ENCODE results near the gene TUBA3C. TPM values are rescaled to one million over a fixed set of nuclear protein-coding genes. Genes with fewer than 3 reads are reported as not detected.

TUBA3C gene
- total RNA-seq, 1 experiment from 2014 or later: not detected

DNA sequence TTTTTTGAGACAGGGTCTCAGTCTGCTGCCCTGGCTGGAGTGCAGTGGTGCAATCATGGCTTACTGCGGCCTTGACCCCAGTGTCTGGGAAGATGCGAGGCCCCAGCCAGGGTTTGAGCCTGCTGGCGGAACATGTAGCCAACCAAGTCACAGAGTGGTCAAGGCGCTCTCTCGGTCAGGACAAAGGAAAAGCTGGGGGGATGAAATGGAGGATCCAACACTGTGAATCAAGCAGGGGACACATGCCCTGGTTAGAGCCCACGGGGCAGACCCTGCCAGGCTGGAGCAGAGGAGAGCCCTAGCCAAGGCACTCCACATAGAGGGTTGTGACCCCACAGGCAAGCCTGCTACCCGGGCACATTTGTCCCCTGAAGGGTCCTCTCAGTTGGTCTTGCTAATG is 10.1 kb downstream of the TUBA3C start:
- no peak for DNase-seq (ENCODE audit: low spot score)
- in situ Hi-C loops (cut with HindIII; ENCODE audit: low sequenced_read_pairs): loop anchor here (5.0 kb wide), 1 partner anchor 39 kb away; no protein-coding TSS in a partner anchor

DNA sequence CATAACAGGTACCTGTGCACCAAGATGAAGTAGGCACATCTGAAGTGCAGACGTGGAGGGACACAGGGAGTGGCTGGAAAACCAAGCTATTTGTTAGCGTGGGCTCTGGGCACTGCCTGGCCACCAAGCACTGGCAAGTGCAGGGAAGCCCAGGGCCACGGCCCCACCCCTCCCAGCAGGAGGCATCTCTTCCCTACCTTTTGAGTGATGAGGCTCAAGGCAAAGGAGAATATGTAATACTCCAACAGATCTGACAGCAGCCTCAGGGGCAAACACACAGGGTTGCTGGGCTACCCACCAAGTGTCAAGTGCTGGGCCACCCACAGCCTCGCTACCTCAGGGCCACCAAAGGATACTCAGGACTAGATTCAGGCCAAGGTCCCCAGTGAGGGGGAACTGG is 11.6 kb downstream of the TUBA3C start:
- in situ Hi-C loops (cut with HindIII; ENCODE audit: low sequenced_read_pairs): loop anchor here (5.0 kb wide), 1 partner anchor 38 kb away; no protein-coding TSS in a partner anchor

DNA sequence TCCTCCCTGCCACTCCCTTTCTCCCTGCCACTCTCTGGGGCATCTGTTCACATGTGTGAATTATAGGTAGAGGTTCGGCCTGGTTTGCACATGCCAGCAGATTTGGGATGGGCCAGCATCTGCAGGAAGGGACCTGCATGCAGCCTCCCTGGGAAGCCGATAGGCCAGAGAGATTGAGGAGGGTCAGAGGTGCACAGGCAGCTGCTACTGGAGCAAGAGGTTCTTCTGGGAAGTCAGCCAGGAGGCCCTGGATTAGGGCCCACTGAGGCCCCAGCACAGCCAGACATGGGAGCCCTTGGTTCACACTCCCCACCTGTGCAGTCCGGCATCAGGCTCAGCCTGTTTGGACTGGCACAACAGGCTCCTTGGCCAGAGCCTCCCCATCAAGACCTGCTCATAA is 12.1 kb downstream of the TUBA3C start:
- no peak for DNase-seq (ENCODE audit: low spot score)
- in situ Hi-C loops (cut with HindIII; ENCODE audit: low sequenced_read_pairs): no loop called here

More for the DNA sequence above, 11.6 kb downstream of the TUBA3C start:
- DNase-seq (ENCODE audit: low spot score): no peak

DNA sequence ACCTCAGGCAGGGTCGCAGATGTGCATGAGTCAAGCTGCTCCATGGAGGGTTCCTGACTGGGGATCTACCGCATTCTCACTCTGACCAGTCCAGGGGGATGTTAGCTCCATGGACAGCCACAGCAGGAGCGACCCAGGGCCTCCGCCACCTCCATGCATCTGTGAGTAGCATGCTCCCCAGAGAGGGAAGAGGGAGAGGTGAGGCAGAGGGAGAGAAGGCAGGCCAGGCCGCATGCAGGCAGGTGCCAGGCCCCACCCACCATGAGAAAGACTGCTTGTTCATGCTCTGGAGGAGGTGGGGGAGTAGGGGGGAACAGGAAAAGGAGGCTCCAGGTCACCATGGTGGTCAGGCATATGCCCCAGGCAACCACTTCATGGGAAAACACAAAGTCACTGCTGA is 20.3 kb downstream of the TUBA3C start:
- DNase-seq (ENCODE audit: low spot score): no peak
- in situ Hi-C loops (cut with HindIII; ENCODE audit: low sequenced_read_pairs): no loop called here

DNA sequence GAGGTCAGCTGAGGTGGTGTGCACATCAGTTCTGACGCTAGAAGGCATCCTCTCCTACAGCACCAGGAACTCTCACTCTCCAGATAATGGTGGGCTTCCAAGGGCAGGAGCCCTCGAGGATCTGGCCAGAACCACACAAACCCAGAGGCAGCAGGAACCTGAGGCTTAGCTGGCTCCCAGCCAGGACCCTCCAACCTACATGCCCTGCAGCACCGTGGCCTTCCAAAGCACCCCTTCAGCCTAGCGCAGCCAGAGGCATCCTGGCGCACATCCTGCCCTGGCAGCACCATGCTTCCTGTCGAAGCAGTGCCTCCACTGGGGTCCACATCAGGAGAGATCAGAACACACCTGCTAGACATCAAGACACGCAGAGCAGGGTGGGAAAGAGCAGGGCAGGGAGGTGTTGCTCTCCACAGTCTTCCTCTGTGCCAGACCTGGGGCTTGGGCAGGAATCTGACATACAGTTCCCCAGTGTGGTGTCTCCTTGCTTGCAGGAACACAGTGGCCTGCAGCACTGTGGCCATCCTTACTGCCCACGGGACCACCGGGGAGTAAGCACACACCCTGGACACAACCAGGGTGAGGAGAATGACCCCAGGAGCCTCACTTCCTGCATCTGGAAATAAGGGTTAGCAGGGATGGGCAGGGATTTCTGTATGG is 21.7 kb downstream of the TUBA3C start:
- in situ Hi-C loops (cut with HindIII; ENCODE audit: low sequenced_read_pairs): no loop called here
- no peak for DNase-seq (ENCODE audit: low spot score)

DNA sequence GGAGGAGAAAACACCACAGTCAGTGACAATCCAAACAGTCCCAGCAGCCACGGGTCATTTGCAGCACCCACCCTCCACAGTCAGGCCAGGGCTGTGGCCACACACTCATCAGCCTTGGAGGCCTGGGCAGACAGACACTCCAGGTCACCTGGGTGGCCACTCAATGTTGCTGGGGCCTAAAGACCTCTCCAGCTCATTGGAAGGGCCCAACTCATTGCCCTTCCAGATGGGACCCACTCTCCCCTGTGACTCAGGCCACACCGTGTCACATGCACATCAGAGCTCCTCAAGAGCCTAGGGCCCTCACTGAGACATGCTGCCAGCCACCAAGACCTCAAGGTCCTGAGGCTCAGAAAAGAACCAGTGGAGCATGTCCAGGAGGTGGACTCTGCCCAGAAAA is 22.4 kb downstream of the TUBA3C start:
- no peak for DNase-seq (ENCODE audit: low spot score)

DNA sequence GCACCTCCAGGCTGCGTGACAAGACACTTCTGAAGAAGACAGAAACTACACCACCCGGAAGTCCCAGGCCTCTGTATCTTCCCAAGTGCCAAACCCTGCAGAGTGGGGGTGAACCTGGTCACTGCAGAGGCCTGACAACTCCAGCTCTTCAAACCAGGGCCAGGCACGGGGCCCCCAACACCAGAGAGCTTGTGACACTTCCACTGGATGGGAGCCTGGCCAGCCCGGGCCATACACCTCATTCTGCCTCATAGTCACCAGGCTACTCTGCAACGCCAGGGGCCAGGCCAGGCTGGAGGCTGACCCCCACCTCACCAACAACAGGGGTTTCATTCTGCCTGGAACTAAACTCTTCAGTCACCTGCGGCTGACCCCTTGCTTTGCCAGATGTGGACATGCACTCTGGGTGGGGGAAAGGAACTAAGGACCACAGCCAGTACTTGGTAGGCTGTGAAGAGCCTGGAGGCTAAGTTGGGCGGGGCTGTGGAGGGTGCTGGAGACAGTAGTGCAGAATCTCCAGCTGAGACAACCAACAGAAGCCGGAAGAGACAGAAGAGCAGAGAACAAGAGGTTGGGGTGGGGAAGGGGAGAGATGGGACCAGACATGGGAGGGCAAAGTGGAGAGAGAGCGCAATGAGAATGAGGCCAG is 23.0 kb downstream of the TUBA3C start:
- in situ Hi-C loops (cut with HindIII; ENCODE audit: low sequenced_read_pairs): no loop called here
- DNase-seq (ENCODE audit: low spot score): no peak

More for the DNA sequence above, 22.4 kb downstream of the TUBA3C start:
- in situ Hi-C loops (cut with HindIII; ENCODE audit: low sequenced_read_pairs): no loop called here

DNA sequence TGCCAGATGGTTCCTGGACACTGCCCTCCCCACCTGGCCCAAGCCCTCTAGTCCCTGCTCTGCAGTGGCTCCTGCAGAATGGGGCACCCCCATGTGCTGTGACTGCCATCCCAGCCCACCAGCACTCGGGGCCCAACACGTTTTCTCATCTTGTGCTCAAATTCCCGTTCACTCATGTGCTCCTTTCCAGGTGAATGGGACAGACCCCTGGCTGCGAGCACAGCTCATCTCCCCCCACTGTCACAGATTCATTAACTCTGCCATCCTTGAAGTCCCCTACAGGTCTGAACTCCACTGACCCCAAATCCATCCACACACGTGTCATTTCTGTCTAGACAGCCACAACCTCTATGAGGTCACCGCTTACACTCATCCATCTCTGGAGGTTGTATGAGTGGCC is 23.6 kb downstream of the TUBA3C start:
- DNase-seq (ENCODE audit: low spot score): no peak
- in situ Hi-C loops (cut with HindIII; ENCODE audit: low sequenced_read_pairs): no loop called here

DNA sequence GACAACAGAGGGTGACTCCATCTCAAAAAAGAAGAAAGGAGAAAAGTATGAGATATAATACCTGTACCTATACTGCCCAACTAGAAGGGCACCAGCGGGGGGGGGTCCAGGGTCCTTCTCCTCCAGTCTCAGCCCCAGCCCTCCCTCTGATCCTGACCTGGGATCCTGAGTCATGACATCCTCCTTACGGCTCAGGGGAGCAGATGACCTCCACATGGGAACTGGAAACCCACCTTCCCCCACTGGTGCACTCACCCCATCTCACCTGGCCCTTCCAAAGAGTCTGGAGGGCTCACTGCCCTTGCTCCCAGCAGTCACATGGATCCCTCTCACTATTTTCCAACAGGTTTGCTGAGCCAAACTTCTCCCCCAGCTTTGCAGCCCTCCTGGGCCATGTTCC is 24.2 kb downstream of the TUBA3C start:
- no peak for DNase-seq (ENCODE audit: low spot score)
- in situ Hi-C loops (cut with HindIII; ENCODE audit: low sequenced_read_pairs): no loop called here

DNA sequence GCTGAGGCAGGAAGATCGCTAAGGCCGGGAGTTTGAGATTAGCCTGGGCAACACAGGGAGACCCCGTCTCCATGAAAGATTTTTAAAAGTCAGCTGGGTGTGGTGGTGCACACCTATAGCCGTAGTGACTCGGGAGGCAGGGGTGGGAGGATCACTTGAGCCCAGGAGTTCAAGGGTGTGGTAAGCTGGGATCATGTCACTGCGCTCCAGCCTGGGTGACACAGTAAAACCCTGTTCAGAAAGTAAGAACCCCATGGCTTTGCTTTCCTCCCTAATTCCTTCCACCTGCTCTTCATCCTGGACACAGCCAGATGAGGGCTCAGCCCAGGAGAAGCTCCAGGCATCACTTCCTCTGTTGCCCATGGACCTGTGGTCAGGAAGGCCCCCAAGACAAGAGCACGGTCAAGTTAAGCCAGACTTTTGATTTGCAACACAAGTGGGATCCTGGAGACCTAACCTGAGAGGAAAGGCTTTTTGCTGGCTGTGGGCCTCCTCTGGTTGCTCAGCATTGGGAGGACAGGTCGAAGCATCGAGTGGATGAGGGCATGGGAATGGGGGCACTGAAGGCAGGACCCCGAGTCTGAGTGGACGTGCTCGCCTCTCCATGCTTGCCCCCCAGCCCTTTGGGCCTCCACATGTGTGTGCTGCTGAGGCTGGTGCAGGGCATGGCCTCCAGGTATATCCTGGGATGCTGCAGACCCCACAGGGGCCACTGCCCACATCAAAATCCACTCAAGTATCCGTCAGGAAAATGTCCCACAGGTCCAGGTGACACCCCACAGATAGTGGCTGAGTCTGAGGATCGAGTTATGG is 25.4 kb downstream of the TUBA3C start:
- in situ Hi-C loops (cut with HindIII; ENCODE audit: low sequenced_read_pairs): no loop called here

DNA sequence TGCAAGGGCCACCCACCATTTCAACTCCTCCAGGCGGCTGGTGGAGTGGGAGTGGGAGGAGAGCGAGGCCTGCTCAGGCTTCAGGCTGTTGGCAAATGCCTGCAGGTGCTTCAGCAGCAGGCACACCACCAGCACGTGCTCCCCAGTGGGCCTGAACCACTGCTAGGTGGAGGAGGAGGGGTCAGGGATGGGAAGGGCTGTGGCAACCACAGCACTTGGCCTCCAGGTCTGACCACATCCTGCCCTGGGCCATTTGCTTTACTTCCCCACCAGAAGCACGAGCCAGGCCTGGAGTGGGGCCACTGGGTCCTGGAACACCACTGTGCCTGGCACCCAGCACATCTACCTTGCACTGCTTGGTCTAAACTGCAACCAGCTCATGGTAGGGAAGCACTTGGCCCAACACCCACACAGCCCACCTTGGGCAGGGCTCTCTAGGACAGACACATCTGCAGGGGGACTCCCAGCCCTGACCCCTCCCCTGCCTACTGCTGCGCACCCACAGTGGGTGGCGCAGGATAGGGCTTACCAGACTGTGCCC is 26.2 kb downstream of the TUBA3C start:
- in situ Hi-C loops (cut with HindIII; ENCODE audit: low sequenced_read_pairs): no loop called here
- DNase-seq (ENCODE audit: low spot score): no peak

More for the DNA sequence above, 25.4 kb downstream of the TUBA3C start:
- DNase-seq (ENCODE audit: low spot score): no peak

DNA sequence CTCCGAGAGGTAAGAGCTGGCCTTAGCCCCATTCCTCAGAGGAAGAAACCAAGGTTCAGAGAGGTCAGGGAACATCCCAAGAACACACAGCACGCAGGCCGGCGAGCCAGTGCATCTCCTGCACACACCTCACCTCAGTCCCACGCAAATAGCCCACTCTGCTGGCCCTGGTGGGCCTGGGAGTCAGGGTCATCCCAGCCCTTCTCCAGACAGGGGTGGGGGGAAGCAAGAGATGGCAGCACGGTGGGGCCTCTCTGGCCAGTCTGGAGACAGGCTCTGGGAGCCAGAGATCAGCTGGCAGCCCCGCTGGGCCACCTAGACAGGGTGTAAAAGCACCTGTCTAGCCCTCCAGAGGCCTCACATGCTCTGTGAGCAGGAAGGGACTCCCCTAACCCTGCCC is 26.8 kb downstream of the TUBA3C start:
- in situ Hi-C loops (cut with HindIII; ENCODE audit: low sequenced_read_pairs): no loop called here
- no peak for DNase-seq (ENCODE audit: low spot score)

DNA sequence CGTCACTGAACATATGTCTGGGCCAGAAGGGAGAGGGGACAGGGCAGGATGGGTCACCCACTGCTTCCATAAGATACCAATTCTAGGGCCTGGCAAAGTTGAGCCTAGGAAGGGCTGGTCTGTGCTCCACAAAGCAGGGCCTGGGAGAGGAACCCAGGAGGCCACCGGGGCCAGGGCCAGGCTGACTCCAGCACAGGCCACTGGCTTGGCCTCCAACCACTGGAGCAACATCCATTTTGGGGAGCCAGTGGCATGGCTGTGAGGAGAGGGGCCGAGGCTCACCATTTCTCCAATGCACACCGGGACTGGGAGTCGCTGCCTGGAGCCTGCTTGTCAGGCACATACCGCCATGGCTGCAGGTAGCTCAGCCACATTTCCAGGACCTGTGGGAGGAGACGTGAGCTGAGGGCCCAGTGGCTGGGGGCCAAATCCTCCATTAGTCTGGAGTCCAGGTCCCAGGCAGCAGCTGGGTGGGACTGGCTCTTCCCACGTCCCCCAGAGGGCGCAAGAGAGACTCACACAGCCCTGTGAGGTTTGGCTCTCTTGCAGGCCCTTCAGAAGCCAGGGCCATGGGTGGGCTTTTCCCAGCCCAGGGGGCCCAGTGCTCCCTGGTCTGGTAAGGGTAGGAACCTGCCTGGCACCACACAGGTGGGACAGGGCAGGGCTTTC is 27.7 kb downstream of the TUBA3C start:
- in situ Hi-C loops (cut with HindIII; ENCODE audit: low sequenced_read_pairs): no loop called here

DNA sequence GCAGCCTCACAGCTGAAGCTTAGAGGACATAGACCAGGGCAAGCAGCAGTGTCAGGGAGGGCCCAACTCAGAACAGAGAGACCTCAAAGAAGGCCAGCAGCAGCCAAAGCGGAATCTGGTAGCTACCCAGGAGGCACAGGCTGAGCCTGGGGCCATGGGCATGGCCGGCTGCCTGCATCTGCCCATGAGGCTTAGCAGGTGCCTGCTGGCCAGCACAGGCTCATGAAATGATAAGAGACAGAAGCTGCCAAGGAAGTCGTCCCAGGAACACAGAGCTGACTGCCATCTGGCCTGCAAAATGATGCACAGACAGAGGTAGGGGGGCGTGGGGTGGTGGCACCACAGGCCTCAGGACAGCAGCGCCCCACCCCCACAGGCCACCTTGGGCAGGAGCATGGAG is 29.2 kb downstream of the TUBA3C start:
- in situ Hi-C loops (cut with HindIII; ENCODE audit: low sequenced_read_pairs): no loop called here
- peak; percentile 4 for DNase-seq (ENCODE audit: low spot score)

More for the DNA sequence above, 27.7 kb downstream of the TUBA3C start:
- no peak for DNase-seq (ENCODE audit: low spot score)

DNA sequence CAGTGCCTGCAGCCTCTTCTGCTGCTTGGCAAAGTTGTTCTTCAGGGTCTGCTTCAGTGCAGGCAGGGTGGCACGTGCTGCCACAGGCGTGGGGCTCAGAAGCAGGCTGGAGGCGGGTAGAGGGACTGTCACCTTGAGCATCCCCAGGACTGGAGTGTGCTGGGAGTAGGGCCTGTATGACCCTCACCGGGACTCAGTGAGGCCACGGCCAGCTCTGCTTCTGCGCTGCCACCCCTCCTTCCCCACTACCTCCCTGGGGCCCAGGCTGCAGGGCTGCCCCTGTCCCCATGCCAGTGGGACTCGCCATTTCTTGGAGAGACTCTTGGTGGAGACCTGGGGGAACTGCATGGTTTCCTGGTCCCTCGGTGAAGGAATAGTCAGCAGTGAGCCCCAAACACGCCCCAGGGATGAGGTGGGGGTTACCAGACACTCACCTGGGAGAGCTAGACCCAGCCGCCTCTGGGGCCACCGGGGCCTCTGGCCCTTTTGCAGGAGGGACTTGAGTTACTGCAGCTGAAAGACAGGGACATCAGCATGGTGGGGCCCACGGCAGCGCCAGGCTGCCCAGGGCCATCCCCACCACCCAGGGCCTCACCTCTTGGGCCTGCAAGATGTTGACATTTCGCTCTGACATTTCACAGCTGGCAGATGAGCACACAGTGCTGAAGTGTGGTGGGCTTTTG is 29.9 kb downstream of the TUBA3C start:
- DNase-seq (ENCODE audit: low spot score): no peak
- in situ Hi-C loops (cut with HindIII; ENCODE audit: low sequenced_read_pairs): no loop called here

DNA sequence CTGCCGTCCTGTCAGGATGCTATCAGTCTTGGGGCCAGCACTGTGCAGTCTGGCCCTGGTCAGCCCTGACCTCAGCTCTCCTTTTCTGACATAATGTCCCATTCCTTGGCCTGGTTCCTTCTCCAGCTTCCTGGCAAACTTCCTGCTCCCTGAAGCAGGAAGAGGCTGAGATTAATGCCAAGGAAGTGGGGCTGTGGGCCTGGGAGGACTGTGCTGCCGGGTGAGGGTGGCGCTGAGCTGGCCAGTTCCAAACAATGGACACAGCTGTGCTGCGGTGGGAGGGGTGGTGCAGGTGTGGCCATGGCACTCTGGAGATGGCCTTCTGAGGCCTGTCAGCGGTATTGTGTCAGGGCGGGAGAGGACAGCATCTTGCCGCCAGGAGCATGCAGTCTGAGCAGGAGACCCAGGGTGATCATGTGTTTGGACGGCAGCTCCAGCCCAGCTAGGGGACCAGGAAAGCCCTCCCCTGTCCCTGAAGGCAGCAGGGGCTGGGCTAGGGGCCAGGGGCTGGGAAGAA is 30.9 kb downstream of the TUBA3C start:
- in situ Hi-C loops (cut with HindIII; ENCODE audit: low sequenced_read_pairs): no loop called here
- DNase-seq (ENCODE audit: low spot score): peak; percentile 15

DNA sequence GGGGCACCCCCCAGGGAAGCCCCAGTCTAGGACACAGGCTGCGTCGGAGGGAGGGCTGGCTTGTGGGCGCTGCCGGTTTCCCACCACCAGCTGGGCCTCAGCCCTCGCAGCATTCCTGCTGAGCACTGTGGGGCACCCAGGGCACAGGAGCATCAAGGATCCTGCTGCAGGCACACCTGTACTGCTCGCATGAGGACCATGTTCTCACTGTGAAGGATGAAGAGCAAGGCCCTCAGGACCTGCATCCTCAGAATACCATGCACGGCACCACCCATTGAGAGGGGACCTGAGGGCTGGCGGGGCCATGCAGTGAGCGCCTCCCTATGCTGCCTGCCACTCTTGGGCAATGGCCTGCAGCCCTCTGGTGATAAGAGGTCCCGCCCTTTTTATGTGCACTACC is 31.4 kb downstream of the TUBA3C start:
- in situ Hi-C loops (cut with HindIII; ENCODE audit: low sequenced_read_pairs): no loop called here
- DNase-seq (ENCODE audit: low spot score): no peak

DNA sequence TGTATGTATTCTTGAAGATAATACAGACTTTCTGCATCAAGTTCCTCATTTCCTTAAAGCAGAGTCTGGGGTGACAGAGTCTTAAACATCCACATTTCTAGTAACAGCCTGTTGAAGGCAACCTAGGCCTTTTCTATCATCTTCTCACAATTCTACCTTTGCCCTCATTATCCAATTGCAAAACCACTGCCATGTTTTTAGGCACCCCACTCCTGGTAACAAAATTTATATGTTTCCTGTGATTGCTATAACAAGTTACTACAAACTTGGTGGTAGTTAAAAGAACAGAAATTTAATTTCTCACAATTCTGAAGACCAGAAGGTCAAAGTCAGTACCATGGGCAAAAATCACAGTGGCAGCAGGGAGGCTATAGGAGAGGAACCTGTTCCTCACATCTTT is 33.1 kb downstream of the TUBA3C start:
- in situ Hi-C loops (cut with HindIII; ENCODE audit: low sequenced_read_pairs): no loop called here
- DNase-seq (ENCODE audit: low spot score): no peak

Data from G401 (cell line).